ENCODE results near the gene KIFC1.

Gene KIFC1

GRCh38 chr6:33437666-33438065 is 46.0 kb downstream of the KIFC1 start:
- Histone ChIP-seq H3F3A (ENCODE audit: insufficient read depth, low read length) (no peaks in the 10 kb centered on the region), H3K27me3 (ENCODE audit: insufficient read depth, low read length) (no peaks in the 10 kb centered on the region), H3K4me2 (ENCODE audit: low read length) (no peak overlapping the region), H3K79me2 (ENCODE audit: insufficient read depth, low read length) (no peaks in the 10 kb centered on the region), H4K20me1 (ENCODE audit: insufficient read depth, low read length) (no peaks in the 10 kb centered on the region), H3K4me1 (ENCODE audit: insufficient read depth, low read length, severe bottlenecking) (peaks cover 2% of the 10 kb centered on the region), H3K9ac (ENCODE audit: low read length) (no peak overlapping the region), H3K36me3 (ENCODE audit: insufficient read depth, low read length) (peaks cover 32% of the 10 kb centered on the region), H3K9me3 (ENCODE audit: low read length) (no peaks in the 10 kb centered on the region), H3K27ac (ENCODE audit: low read depth, low read length, poor library complexity, severe bottlenecking) (no peak overlapping the region), H2AFZ (ENCODE audit: low read length) (no peak overlapping the region), H3K4me3 (ENCODE audit: low read depth, low read length, poor library complexity, severe bottlenecking) (no peak overlapping the region), H3K9me2 (ENCODE audit: low read depth, low read length) (no peaks in the 10 kb centered on the region)
- no peak for TF ChIP-seq CTCF (IDR thresholded peaks at IDR 0.05; ENCODE audit: low read length)
- no peak for TF ChIP-seq EZH2 (IDR thresholded peaks at IDR 0.05; ENCODE audit: borderline replicate concordance, low read length)

GRCh38 chr6:33438978-33439594 is 47.5 kb downstream of the KIFC1 start:
- Histone ChIP-seq H3K9ac (ENCODE audit: low read length) (no peak overlapping the region), H3K9me2 (ENCODE audit: low read depth, low read length) (no peaks in the 10 kb centered on the region), H3F3A (ENCODE audit: insufficient read depth, low read length) (no peaks in the 10 kb centered on the region), H4K20me1 (ENCODE audit: insufficient read depth, low read length) (no peaks in the 10 kb centered on the region), H3K27ac (ENCODE audit: low read depth, low read length, poor library complexity, severe bottlenecking) (no peak overlapping the region), H3K36me3 (ENCODE audit: insufficient read depth, low read length) (peaks cover 37% of the 10 kb centered on the region), H3K4me1 (ENCODE audit: insufficient read depth, low read length, severe bottlenecking) (no peaks in the 10 kb centered on the region), H3K4me3 (ENCODE audit: low read depth, low read length, poor library complexity, severe bottlenecking) (no peak overlapping the region), H3K27me3 (ENCODE audit: insufficient read depth, low read length) (no peaks in the 10 kb centered on the region), H2AFZ (ENCODE audit: low read length) (no peak overlapping the region), H3K4me2 (ENCODE audit: low read length) (no peak overlapping the region), H3K79me2 (ENCODE audit: insufficient read depth, low read length) (no peaks in the 10 kb centered on the region), H3K9me3 (ENCODE audit: low read length) (no peaks in the 10 kb centered on the region)
- TF ChIP-seq CTCF (IDR thresholded peaks at IDR 0.05; ENCODE audit: low read length) (no peak), EZH2 (IDR thresholded peaks at IDR 0.05; ENCODE audit: borderline replicate concordance, low read length) (no peak)

GRCh38 chr6:33439956-33440648 is 48.5 kb downstream of the KIFC1 start:
- Histone ChIP-seq H3K4me1 (ENCODE audit: insufficient read depth, low read length, severe bottlenecking) (no peaks in the 10 kb centered on the region), H3K9me3 (ENCODE audit: low read length) (no peaks in the 10 kb centered on the region), H3F3A (ENCODE audit: insufficient read depth, low read length) (no peaks in the 10 kb centered on the region), H3K36me3 (ENCODE audit: insufficient read depth, low read length) (peaks cover 37% of the 10 kb centered on the region), H4K20me1 (ENCODE audit: insufficient read depth, low read length) (no peaks in the 10 kb centered on the region), H3K4me3 (ENCODE audit: low read depth, low read length, poor library complexity, severe bottlenecking) (no peak overlapping the region), H3K9ac (ENCODE audit: low read length) (no peak overlapping the region), H3K4me2 (ENCODE audit: low read length) (no peak overlapping the region), H3K9me2 (ENCODE audit: low read depth, low read length) (no peaks in the 10 kb centered on the region), H3K27me3 (ENCODE audit: insufficient read depth, low read length) (no peaks in the 10 kb centered on the region), H2AFZ (ENCODE audit: low read length) (no peak overlapping the region), H3K79me2 (ENCODE audit: insufficient read depth, low read length) (no peaks in the 10 kb centered on the region), H3K27ac (ENCODE audit: low read depth, low read length, poor library complexity, severe bottlenecking) (no peak overlapping the region)
- TF ChIP-seq CTCF (IDR thresholded peaks at IDR 0.05; ENCODE audit: low read length) (no peak), EZH2 (IDR thresholded peaks at IDR 0.05; ENCODE audit: borderline replicate concordance, low read length) (no peak)
